Neural progenitor cell (in vitro differentiated cells): ENCODE results near the gene CDCP1. TPM values are rescaled to one million over a fixed set of nuclear protein-coding genes. Genes with fewer than 3 reads are reported as not detected.

Experiments used
- DNase-seq: peaks from one replicate; pipeline ENCODE4 v3.0.0-alpha.2; 2016; ENCODE audit warnings: low spot score
- H2AFZ ChIP-seq: fragments of 200-600 bp; sonication (generic); replicated peaks from 2 replicates; pipeline ENCODE4 v1.6.1; 2016; ENCODE audit warnings: antibody characterized with exemption
- H3F3A ChIP-seq: fragments of 200-600 bp; sonication (generic); 2 replicates; pipeline ENCODE4 v1.6.1; 2016; ENCODE audit warnings: antibody characterized with exemption, low read depth
- H3K27ac ChIP-seq: fragments of 200-600 bp; sonication (generic); 2 replicates; pipeline ENCODE4 v1.5.1; 2016; ENCODE audit warnings: mild to moderate bottlenecking
- H3K27me3 ChIP-seq: fragments of 200-600 bp; sonication (generic); 2 replicates; pipeline ENCODE4 v1.6.1; 2016; ENCODE audit warnings: mild to moderate bottlenecking, moderate library complexity
- H3K36me3 ChIP-seq: fragments of 200-600 bp; sonication (generic); 2 replicates; pipeline ENCODE4 v1.5.1; 2016
- H3K4me1 ChIP-seq: fragments of 200-600 bp; sonication (generic); 2 replicates; pipeline ENCODE4 v1.6.1; 2016; ENCODE audit warnings: mixed run types
- H3K4me2 ChIP-seq: fragments of 200-600 bp; sonication (generic); 2 replicates; pipeline ENCODE4 v1.6.1; 2016
- H3K4me3 ChIP-seq: fragments of 200-600 bp; sonication (generic); 2 replicates; pipeline ENCODE4 v1.5.1; 2016
- H3K79me2 ChIP-seq: fragments of 200-600 bp; sonication (generic); 2 replicates; pipeline ENCODE4 v1.6.1; 2016; ENCODE audit warnings: low read depth
- H3K9ac ChIP-seq: fragments of 200-600 bp; sonication (generic); 2 replicates; pipeline ENCODE4 v1.6.1; 2016
- H3K9me3 ChIP-seq: fragments of 200-600 bp; sonication (generic); 2 replicates; pipeline ENCODE4 v1.5.1; 2016; ENCODE audit warnings: low read depth
- H4K20me1 ChIP-seq: fragments of 200-600 bp; sonication (generic); 2 replicates; pipeline ENCODE4 v1.6.1; 2016; ENCODE audit warnings: low read depth
- H3K27ac Mint-ChIP-seq: 3 replicates; pipeline ENCODE4 v1.8.0; 2021; ENCODE audit warnings: mixed read lengths
- H3K27me3 Mint-ChIP-seq: 2 replicates; pipeline ENCODE4 v1.8.0; 2022; ENCODE audit warnings: low read depth, mild to moderate bottlenecking, inconsistent platforms, moderate library complexity, mixed read lengths; ENCODE audit not compliant: insufficient read depth
- H3K36me3 Mint-ChIP-seq: 3 replicates; pipeline ENCODE4 v1.8.0; 2021; ENCODE audit warnings: mixed read lengths
- H3K4me1 Mint-ChIP-seq: 3 replicates; pipeline ENCODE4 v1.8.0; 2021; ENCODE audit warnings: mixed read lengths
- H3K4me3 Mint-ChIP-seq: 3 replicates; pipeline ENCODE4 v1.8.0; 2021; ENCODE audit warnings: mild to moderate bottlenecking, moderate library complexity, mixed read lengths
- H3K9me3 Mint-ChIP-seq: 3 replicates; pipeline ENCODE4 v1.8.0; 2020; ENCODE audit warnings: mixed read lengths
- EZH2 ChIP-seq: fragments of 200-600 bp; sonication (generic); IDR thresholded peaks from 2 replicates; pipeline ENCODE4 v1.6.1; 2017; ENCODE audit warnings: antibody characterized with exemption, mild to moderate bottlenecking, moderate library complexity
- EZH2phosphoT487 ChIP-seq: fragments of 200-600 bp; sonication (generic); IDR thresholded peaks from 2 replicates; pipeline ENCODE4 v1.6.1; 2017; ENCODE audit warnings: antibody characterized with exemption
- total RNA-seq: library from RNA; depleted of rRNA; stranded (reverse); fragments of >200 nt; gene quantifications from 2 replicates; pipeline ENCODE4 v1.2.3, GENCODE V29; 2015; ENCODE audit warnings: low replicate concordance
- TF ChIP-seq, protein P1 (sequence below): fragments of 200-600 bp; sonication (generic); IDR thresholded peaks from 2 replicates; pipeline ENCODE4 v1.5.1; 2017; ENCODE audit warnings: antibody characterized with exemption, mild to moderate bottlenecking

Gene CDCP1
- total RNA-seq, 1 donor from 2014 or later, result 0.24 TPM

DNA sequence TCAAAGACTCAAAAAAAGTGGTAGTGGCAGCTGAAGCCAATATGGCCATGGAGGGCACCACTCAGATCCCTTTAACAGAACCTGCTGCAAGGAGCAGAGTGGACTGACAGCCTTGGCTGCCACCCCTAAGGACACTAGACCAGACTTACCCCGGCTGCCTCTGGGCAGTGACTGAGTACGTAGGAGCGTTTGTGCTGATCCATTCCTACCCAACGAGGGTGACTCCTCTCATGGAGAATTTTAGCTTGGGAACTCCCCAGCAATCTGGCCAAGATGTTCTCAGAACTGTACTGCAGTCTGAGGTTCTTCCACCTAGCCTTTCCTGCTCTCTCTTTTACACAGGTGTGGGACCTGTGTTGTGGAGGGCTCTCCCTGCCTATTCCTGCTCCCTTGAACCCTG, 97.9 kb downstream of the CDCP1 start:
- Histone ChIP-seq H3K79me2 (no peaks in the 10 kb centered on the region), H2AFZ (no peak overlapping the region), H3K4me3 (no peak overlapping the region), H3K36me3 (no peaks in the 10 kb centered on the region), H3K4me1 (no peaks in the 10 kb centered on the region), H3K9me3 (no peaks in the 10 kb centered on the region), H3F3A (no peaks in the 10 kb centered on the region), H3K4me2 (no peak overlapping the region), H3K9ac (no peak overlapping the region), H4K20me1 (no peaks in the 10 kb centered on the region), H3K27me3 (peaks cover 13% of the 10 kb centered on the region), H3K27ac (no peak overlapping the region)
- Mint-ChIP-seq H3K36me3 (no peaks in the 10 kb centered on the region), H3K27ac (no peak overlapping the region), H3K9me3 (no peaks in the 10 kb centered on the region), H3K4me1 (peaks cover 9% of the 10 kb centered on the region), H3K4me3 (no peak overlapping the region), H3K27me3 (peaks cover 4% of the 10 kb centered on the region)
- TF ChIP-seq EZH2 (no peak), EZH2phosphoT487 (no peak)
- TF ChIP-seq, protein P1, sequence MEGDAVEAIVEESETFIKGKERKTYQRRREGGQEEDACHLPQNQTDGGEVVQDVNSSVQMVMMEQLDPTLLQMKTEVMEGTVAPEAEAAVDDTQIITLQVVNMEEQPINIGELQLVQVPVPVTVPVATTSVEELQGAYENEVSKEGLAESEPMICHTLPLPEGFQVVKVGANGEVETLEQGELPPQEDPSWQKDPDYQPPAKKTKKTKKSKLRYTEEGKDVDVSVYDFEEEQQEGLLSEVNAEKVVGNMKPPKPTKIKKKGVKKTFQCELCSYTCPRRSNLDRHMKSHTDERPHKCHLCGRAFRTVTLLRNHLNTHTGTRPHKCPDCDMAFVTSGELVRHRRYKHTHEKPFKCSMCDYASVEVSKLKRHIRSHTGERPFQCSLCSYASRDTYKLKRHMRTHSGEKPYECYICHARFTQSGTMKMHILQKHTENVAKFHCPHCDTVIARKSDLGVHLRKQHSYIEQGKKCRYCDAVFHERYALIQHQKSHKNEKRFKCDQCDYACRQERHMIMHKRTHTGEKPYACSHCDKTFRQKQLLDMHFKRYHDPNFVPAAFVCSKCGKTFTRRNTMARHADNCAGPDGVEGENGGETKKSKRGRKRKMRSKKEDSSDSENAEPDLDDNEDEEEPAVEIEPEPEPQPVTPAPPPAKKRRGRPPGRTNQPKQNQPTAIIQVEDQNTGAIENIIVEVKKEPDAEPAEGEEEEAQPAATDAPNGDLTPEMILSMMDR, result no peak
- no peak for DNase-seq

DNA sequence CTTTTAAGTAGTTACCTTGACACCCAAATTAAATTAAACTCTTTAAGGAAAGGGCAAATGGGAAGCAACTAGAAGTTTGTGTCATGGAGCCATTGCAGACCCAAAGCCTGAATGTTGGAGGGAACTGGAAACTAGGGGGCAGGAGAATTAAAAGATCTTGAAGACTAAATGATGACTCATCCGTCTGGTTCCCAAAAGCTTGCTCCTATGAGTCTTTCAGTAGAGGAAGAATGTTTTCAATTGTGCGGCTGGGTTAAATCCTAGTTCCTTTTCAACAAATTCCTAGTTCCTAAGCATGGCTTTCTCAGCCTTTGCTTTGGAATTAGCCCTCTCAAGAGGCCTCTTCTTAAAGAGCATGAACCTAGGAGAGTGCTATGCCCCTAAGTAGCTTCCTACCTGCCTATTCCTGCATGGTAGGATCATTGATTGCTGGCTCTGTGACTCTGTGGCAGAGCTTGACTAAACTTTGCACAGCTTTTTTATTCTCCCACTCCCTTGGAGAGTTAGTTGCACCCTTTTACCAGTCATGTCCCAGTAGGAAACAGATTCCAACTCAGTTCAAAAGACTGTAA, 102.4 kb downstream of the CDCP1 start:
- Histone ChIP-seq H3K4me2 (peak overlapping the region; percentile 31), H2AFZ (no peak overlapping the region), H3K9ac (no peak overlapping the region)

DNA sequence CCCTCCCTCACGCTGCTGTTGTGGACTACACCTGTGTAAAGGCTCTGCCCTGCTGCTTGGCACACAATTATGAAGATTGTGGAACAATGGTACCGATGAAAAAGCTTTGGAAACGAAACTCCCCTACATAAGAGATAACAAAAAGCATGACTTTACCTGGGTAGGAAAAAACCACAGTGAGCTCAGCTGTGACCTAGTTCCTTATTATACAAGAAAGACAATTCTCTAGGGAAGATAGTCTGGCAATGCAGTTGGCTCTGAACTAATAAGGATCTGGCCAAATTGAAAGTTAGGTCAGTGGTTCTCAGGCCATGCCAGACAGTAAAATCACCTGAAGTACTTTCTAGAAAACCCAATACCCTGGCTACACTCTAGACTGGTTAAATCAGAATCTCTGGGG, 104.0 kb downstream of the CDCP1 start:
- TF ChIP-seq EZH2phosphoT487 (no peak), EZH2 (no peak)
- TF ChIP-seq, protein P1, result no peak
- Histone ChIP-seq H3K4me2 (no peak overlapping the region), H3K36me3 (no peaks in the 10 kb centered on the region), H3K9ac (no peak overlapping the region), H3K27ac (no peak overlapping the region), H3K4me1 (no peaks in the 10 kb centered on the region), H3K4me3 (no peak overlapping the region), H4K20me1 (no peaks in the 10 kb centered on the region), H3K27me3 (peaks cover 4% of the 10 kb centered on the region), H3K9me3 (no peaks in the 10 kb centered on the region), H3F3A (peaks cover 4% of the 10 kb centered on the region), H3K79me2 (no peaks in the 10 kb centered on the region), H2AFZ (no peak overlapping the region)
- Mint-ChIP-seq H3K36me3 (no peaks in the 10 kb centered on the region), H3K4me1 (peaks cover 9% of the 10 kb centered on the region), H3K27me3 (peaks cover 13% of the 10 kb centered on the region), H3K9me3 (no peaks in the 10 kb centered on the region), H3K4me3 (no peak overlapping the region), H3K27ac (no peak overlapping the region)
- DNase-seq, result no peak

More for the DNA sequence above, 102.4 kb downstream of the CDCP1 start:
- Mint-ChIP-seq H3K27me3 (peaks cover 4% of the 10 kb centered on the region), H3K36me3 (no peaks in the 10 kb centered on the region), H3K27ac (no peak overlapping the region), H3K9me3 (no peaks in the 10 kb centered on the region), H3K4me1 (peaks cover 9% of the 10 kb centered on the region), H3K4me3 (no peak overlapping the region)
- Histone ChIP-seq H3K9me3 (no peaks in the 10 kb centered on the region), H3F3A (no peaks in the 10 kb centered on the region), H3K36me3 (no peaks in the 10 kb centered on the region), H3K4me3 (no peak overlapping the region), H4K20me1 (no peaks in the 10 kb centered on the region), H3K79me2 (no peaks in the 10 kb centered on the region), H3K27me3 (no peaks in the 10 kb centered on the region), H3K4me1 (no peaks in the 10 kb centered on the region), H3K27ac (peak overlapping the region; percentile 9)
- TF ChIP-seq EZH2phosphoT487, result no peak
- no peak for TF ChIP-seq EZH2
- TF ChIP-seq, protein P1, result no peak
- peak; percentile 25 for DNase-seq
